Fibroblast of lung (primary cell): ENCODE data around the gene GPR142. TPM values are rescaled to one million over a fixed set of nuclear protein-coding genes. Genes with fewer than 3 reads are reported as not detected.

ENCODE experiments used
- DNase-seq, 2 donors: peaks; one replicate each; pipeline versions ENCODE4 v3.0.0 to v3.0.0-alpha.2; 2010; ENCODE audit warnings: low read depth in 2 of 2
- H2AFZ ChIP-seq: 2 replicates; pipeline ENCODE4 v1.5.1; 2012; ENCODE audit warnings: low read length, control low read depth, inconsistent platforms
- H3K27ac ChIP-seq: 2 replicates; pipeline ENCODE4 v1.5.1; 2011; ENCODE audit warnings: low read length, control low read depth; ENCODE audit not compliant: insufficient read depth
- H3K27me3 ChIP-seq: 2 replicates; pipeline ENCODE4 v1.5.1; 2011; ENCODE audit warnings: mild to moderate bottlenecking, low read length; ENCODE audit not compliant: control insufficient read depth, insufficient read depth
- H3K36me3 ChIP-seq: 2 replicates; pipeline ENCODE4 v1.5.1; 2011; ENCODE audit warnings: low read length; ENCODE audit not compliant: control insufficient read depth, insufficient read depth
- H3K4me1 ChIP-seq: 2 replicates; pipeline ENCODE4 v1.5.1; 2011; ENCODE audit warnings: low read length; ENCODE audit not compliant: control insufficient read depth, insufficient read depth; ENCODE audit errors: extremely low read depth
- H3K4me2 ChIP-seq: 2 replicates; pipeline ENCODE4 v1.5.1; 2011; ENCODE audit warnings: low read length, control low read depth; ENCODE audit not compliant: insufficient read depth; ENCODE audit errors: extremely low read depth
- H3K4me3 ChIP-seq, 4 experiments: fragments of 200-600 bp in 1 of 4; sonication (generic) in 1 of 4; replicated peaks in 1 of 4; 2 replicates each; pipeline ENCODE4 v1.5.1; 2011 to 2016; ENCODE audit warnings: low read length in 4 of 4, low read depth in 3 of 4, mild to moderate bottlenecking in 3 of 4, control low read depth in 2 of 4, inconsistent platforms in 1 of 4, mixed read lengths in 1 of 4; ENCODE audit not compliant: insufficient read depth in 1 of 4; ENCODE audit errors: control extremely low read depth in 1 of 4
- H3K79me2 ChIP-seq: 2 replicates; pipeline ENCODE4 v1.5.1; 2012; ENCODE audit warnings: mild to moderate bottlenecking, low read length, inconsistent platforms; ENCODE audit not compliant: control insufficient read depth, insufficient read depth
- H3K9ac ChIP-seq: 2 replicates; pipeline ENCODE4 v1.5.1; 2011; ENCODE audit warnings: mild to moderate bottlenecking, low read length, control low read depth; ENCODE audit not compliant: insufficient read depth
- H3K9me3 ChIP-seq: 2 replicates; pipeline ENCODE4 v1.5.1; 2012; ENCODE audit warnings: low read depth, low read length; ENCODE audit not compliant: control insufficient read depth, insufficient read depth
- H4K20me1 ChIP-seq: 2 replicates; pipeline ENCODE4 v1.5.1; 2011; ENCODE audit warnings: low read length; ENCODE audit not compliant: control insufficient read depth, insufficient read depth; ENCODE audit errors: extremely low read depth
- CTCF ChIP-seq, 2 donors: IDR thresholded peaks in 1 of 2; conservative IDR thresholded peaks in 1 of 2; 1 replicate in 1 of 2; 2 replicates in 1 of 2; pipeline ENCODE4 v1.5.1; 2011 to 2012; ENCODE audit warnings: low read length in 2 of 2, control low read depth in 1 of 2, inconsistent platforms in 1 of 2, low read depth in 1 of 2, mild to moderate bottlenecking in 1 of 2
- EZH2 ChIP-seq: IDR thresholded peaks from 2 replicates; pipeline ENCODE4 v1.5.1; 2012; ENCODE audit warnings: low read length, control low read depth, mild to moderate bottlenecking; ENCODE audit errors: missing control alignments
- polyA plus RNA-seq, 2 donors: library from polyadenylated mRNA; depleted of rRNA in 1 of 2; stranded (reverse) in 1 of 2; unstranded in 1 of 2; fragments of >200 nt; gene quantifications; 2 replicates each; pipeline ENCODE4 v1.2.1, GENCODE V29; 2011 to 2012; ENCODE audit warnings: missing spikeins in 1 of 2
- total RNA-seq: library from RNA; depleted of rRNA; stranded (reverse); fragments of >200 nt; gene quantifications from 2 replicates; pipeline ENCODE4 v1.2.1, GENCODE V29; 2014

The GPR142 gene
- total and polyA plus RNA-seq, 2 donors (not counting 1 experiment from before 2014, with no cell fraction given) = not detected

GRCh38 chr17:74393346-74393942 is 26.1 kb downstream of the GPR142 start:
- TF ChIP-seq EZH2 (no peak), CTCF (conservative IDR thresholded peaks at IDR 0.05 in 1 of 2, IDR thresholded peaks at IDR 0.05 in 1 of 2; ENCODE audit: low read depth in 1 of 2, low read length in 2 of 2) (no peak)
- H3K36me3 ChIP-seq = no peaks in the 10 kb centered on the region
- peak in 1 of 2 donors; percentile 53 for DNase-seq

GRCh38 chr17:74394275-74394950 is 27.1 kb downstream of the GPR142 start:
- H3K4me1 ChIP-seq = no peaks in the 10 kb centered on the region
- no peak overlapping the region for H3K9ac ChIP-seq
- no peak for TF ChIP-seq CTCF (conservative IDR thresholded peaks at IDR 0.05 in 1 of 2, IDR thresholded peaks at IDR 0.05 in 1 of 2; ENCODE audit: low read depth in 1 of 2, low read length in 2 of 2)
- TF ChIP-seq EZH2 = no peak
- H3K79me2 ChIP-seq = no peaks in the 10 kb centered on the region
- no peak overlapping the region for H3K27ac ChIP-seq
- H4K20me1 ChIP-seq = no peaks in the 10 kb centered on the region
- no peak for DNase-seq
- H3K36me3 ChIP-seq = no peaks in the 10 kb centered on the region
- H2AFZ ChIP-seq = no peak overlapping the region
- H3K9me3 ChIP-seq = no peaks in the 10 kb centered on the region
- no peak overlapping the region for H3K4me3 ChIP-seq
- no peaks in the 10 kb centered on the region for H3K27me3 ChIP-seq
- H3K4me2 ChIP-seq = no peak overlapping the region

More at GRCh38 chr17:74393346-74393942, 26.1 kb downstream of the GPR142 start:
- Histone ChIP-seq H3K79me2 (no peaks in the 10 kb centered on the region), H3K27ac (no peak overlapping the region), H2AFZ (no peak overlapping the region), H3K4me3 (no peak overlapping the region), H3K27me3 (no peaks in the 10 kb centered on the region), H4K20me1 (no peaks in the 10 kb centered on the region), H3K4me2 (no peak overlapping the region), H3K9me3 (no peaks in the 10 kb centered on the region), H3K9ac (no peak overlapping the region), H3K4me1 (no peaks in the 10 kb centered on the region)

GRCh38 chr17:74394977-74395376 is 27.7 kb downstream of the GPR142 start:
- Histone ChIP-seq H2AFZ (no peak overlapping the region), H3K27ac (no peak overlapping the region), H3K4me1 (no peaks in the 10 kb centered on the region), H3K9ac (no peak overlapping the region), H3K79me2 (no peaks in the 10 kb centered on the region), H3K36me3 (no peaks in the 10 kb centered on the region), H3K4me2 (no peak overlapping the region), H3K9me3 (no peaks in the 10 kb centered on the region), H4K20me1 (no peaks in the 10 kb centered on the region), H3K27me3 (no peaks in the 10 kb centered on the region), H3K4me3 (no peak overlapping the region)
- no peak for DNase-seq
- no peak for TF ChIP-seq EZH2
- no peak for TF ChIP-seq CTCF (conservative IDR thresholded peaks at IDR 0.05 in 1 of 2, IDR thresholded peaks at IDR 0.05 in 1 of 2; ENCODE audit: low read depth in 1 of 2, low read length in 2 of 2)
